ENCODE results near the gene TUSC2.

GRCh38 chr3:50359760-50360110 is 31.7 kb upstream of the TUSC2 start:
- TF ChIP-seq CTCF (IDR thresholded peaks at IDR 0.05) (no peak), POLR2A (IDR thresholded peaks at IDR 0.05) (no peak)

Measured in adrenal gland (tissue), 5 donors.